Activated CD8-positive, alpha-beta memory T cell treated with anti-CD3 and anti-CD28 coated beads, Interleukin-2, amount 10 ng/mL, durations not matched to agents 7 days and 5 days (primary cell): ENCODE results near the gene LMO7. TPM values are rescaled to one million over a fixed set of nuclear protein-coding genes. Genes with fewer than 3 reads are reported as not detected.

Experiments
- ATAC-seq: fragments of 150-1000 bp; cut with Tn5 transposase; one replicate; pipeline ENCODE4 v1.10.0; 2021; ENCODE audit warnings: moderate library complexity
- CTCF ChIA-PET: fragments of 350-600 bp; sonication (Branson Sonifier 250); formaldehyde crosslinking; loops from one replicate; lab custom pipeline; 2021; ENCODE audit warnings: antibody characterized with exemption; lab: Charles Lee
- DNase-seq: peaks from one replicate; pipeline ENCODE4 v3.0.0-alpha.2; 2020
- H3K27ac Mint-ChIP-seq: one replicate; pipeline ENCODE4 v1.8.0; 2021; ENCODE audit warnings: mild to moderate bottlenecking, mixed read lengths
- H3K27me3 Mint-ChIP-seq: one replicate; pipeline ENCODE4 v1.8.0; 2021; ENCODE audit warnings: mixed read lengths
- H3K36me3 Mint-ChIP-seq: one replicate; pipeline ENCODE4 v1.8.0; 2021; ENCODE audit warnings: mild to moderate bottlenecking, mixed read lengths
- H3K4me1 Mint-ChIP-seq: one replicate; pipeline ENCODE4 v1.8.0; 2021; ENCODE audit warnings: mixed read lengths
- H3K4me3 Mint-ChIP-seq: one replicate; pipeline ENCODE4 v1.8.0; 2021; ENCODE audit warnings: mild to moderate bottlenecking, moderate library complexity, mixed read lengths
- H3K9me3 Mint-ChIP-seq: one replicate; pipeline ENCODE4 v1.8.0; 2022; ENCODE audit warnings: low read depth, mixed read lengths
- total RNA-seq, 2 experiments: library from RNA; stranded (reverse); gene quantifications; one replicate each; pipeline ENCODE4 v1.2.3, GENCODE V29; 2021

LMO7 gene
- total RNA-seq, 2 experiments from 2014 or later = 4.2 to 9.3 TPM

- CTCF ChIA-PET = interaction anchor here (1.0 kb wide), 1 partner anchor 1250 kb away, joined by 3 read pairs; no protein-coding TSS in a partner anchor
- Mint-ChIP-seq H3K4me3 (peak overlapping the region; percentile 61), H3K27me3 (peaks cover 24% of the 10 kb centered on the region), H3K4me1 (peaks cover 15% of the 10 kb centered on the region), H3K9me3 (no peaks in the 10 kb centered on the region), H3K36me3 (peaks cover 2% of the 10 kb centered on the region), H3K27ac (peak overlapping the region; percentile 32)
- ATAC-seq (no peak), DNase-seq (no peak)
These were observed 866 bp upstream of the LMO7 start for GRCh38 chr13:75635101-75635827.

GRCh38 chr13:75636436-75637180 lies 478 bp downstream of the LMO7 start:
- Mint-ChIP-seq H3K4me3 (peak overlapping the region; percentile 74), H3K27me3 (peaks cover 26% of the 10 kb centered on the region), H3K27ac (peak overlapping the region; percentile 56), H3K9me3 (no peaks in the 10 kb centered on the region), H3K4me1 (peaks cover 17% of the 10 kb centered on the region), H3K36me3 (peaks cover 2% of the 10 kb centered on the region)
- CTCF ChIA-PET = no interaction called here
- DNase-seq (peak; percentile 54), ATAC-seq (peak; percentile 69)

GRCh38 chr13:75637181-75637750 lies 1.1 kb downstream of the LMO7 start:
- peaks cover 2% of the 10 kb centered on the region for H3K36me3 Mint-ChIP-seq
- H3K27ac Mint-ChIP-seq = no peak overlapping the region
- H3K9me3 Mint-ChIP-seq = no peaks in the 10 kb centered on the region
- DNase-seq = no peak
- no peak for ATAC-seq
- peak overlapping the region; percentile 74 for H3K4me3 Mint-ChIP-seq
- H3K4me1 Mint-ChIP-seq = peaks cover 17% of the 10 kb centered on the region
- peaks cover 26% of the 10 kb centered on the region for H3K27me3 Mint-ChIP-seq
- CTCF ChIA-PET = no interaction called here

- no peak overlapping the region for H3K27ac Mint-ChIP-seq
- no peak for ATAC-seq
- peaks cover 17% of the 10 kb centered on the region for H3K4me1 Mint-ChIP-seq
- DNase-seq = no peak
- no peaks in the 10 kb centered on the region for H3K9me3 Mint-ChIP-seq
- CTCF ChIA-PET = no interaction called here
- no peak overlapping the region for H3K4me3 Mint-ChIP-seq
- peaks cover 25% of the 10 kb centered on the region for H3K27me3 Mint-ChIP-seq
- peaks cover 2% of the 10 kb centered on the region for H3K36me3 Mint-ChIP-seq
These were observed 3.3 kb downstream of the LMO7 start for GRCh38 chr13:75639454-75639853.

- Mint-ChIP-seq H3K4me1 (peaks cover 13% of the 10 kb centered on the region), H3K27ac (no peak overlapping the region), H3K4me3 (no peak overlapping the region), H3K9me3 (no peaks in the 10 kb centered on the region), H3K36me3 (peaks cover 2% of the 10 kb centered on the region), H3K27me3 (peaks cover 25% of the 10 kb centered on the region)
- DNase-seq = no peak
- CTCF ChIA-PET = no interaction called here
- ATAC-seq = no peak
These were observed 4.9 kb downstream of the LMO7 start for GRCh38 chr13:75641026-75641425.

- no peak overlapping the region for H3K27ac Mint-ChIP-seq
- peaks cover 2% of the 10 kb centered on the region for H3K36me3 Mint-ChIP-seq
These were observed 7.1 kb downstream of the LMO7 start for GRCh38 chr13:75643182-75643581.

GRCh38 chr13:75643693-75644092 lies 7.6 kb downstream of the LMO7 start:
- H3K4me3 Mint-ChIP-seq = no peak overlapping the region
- CTCF ChIA-PET = interaction anchor here (1.0 kb wide), 1 partner anchor 51 kb away, joined by 3 read pairs; no protein-coding TSS in a partner anchor
- peaks cover 9% of the 10 kb centered on the region for H3K27me3 Mint-ChIP-seq

More at GRCh38 chr13:75643182-75643581, 7.1 kb downstream of the LMO7 start:
- CTCF ChIA-PET = interaction anchor here (1.0 kb wide), 1 partner anchor 52 kb away, joined by 3 read pairs; no protein-coding TSS in a partner anchor
- ATAC-seq = no peak
- H3K4me1 Mint-ChIP-seq = peaks cover 3% of the 10 kb centered on the region
- DNase-seq = no peak
- H3K9me3 Mint-ChIP-seq = no peaks in the 10 kb centered on the region
- H3K27me3 Mint-ChIP-seq = peaks cover 13% of the 10 kb centered on the region
- no peak overlapping the region for H3K4me3 Mint-ChIP-seq

GRCh38 chr13:75645141-75645540 lies 9.0 kb downstream of the LMO7 start:
- CTCF ChIA-PET = no interaction called here
- Mint-ChIP-seq H3K4me1 (peaks cover 2% of the 10 kb centered on the region), H3K4me3 (no peak overlapping the region), H3K36me3 (peaks cover 2% of the 10 kb centered on the region), H3K27me3 (peaks cover 3% of the 10 kb centered on the region), H3K9me3 (no peaks in the 10 kb centered on the region), H3K27ac (no peak overlapping the region)
- no peak for DNase-seq
- ATAC-seq = no peak

More at GRCh38 chr13:75643693-75644092, 7.6 kb downstream of the LMO7 start:
- ATAC-seq = no peak
- Mint-ChIP-seq H3K9me3 (no peaks in the 10 kb centered on the region), H3K27ac (no peak overlapping the region), H3K36me3 (peaks cover 2% of the 10 kb centered on the region), H3K4me1 (peaks cover 2% of the 10 kb centered on the region)
- DNase-seq = no peak

- DNase-seq (no peak), ATAC-seq (no peak)
- CTCF ChIA-PET = no interaction called here
- no peaks in the 10 kb centered on the region for H3K4me1 Mint-ChIP-seq
- H3K4me3 Mint-ChIP-seq = no peak overlapping the region
- H3K27ac Mint-ChIP-seq = no peak overlapping the region
- H3K36me3 Mint-ChIP-seq = peaks cover 2% of the 10 kb centered on the region
- no peaks in the 10 kb centered on the region for H3K9me3 Mint-ChIP-seq
- H3K27me3 Mint-ChIP-seq = no peaks in the 10 kb centered on the region
These were observed 11.1 kb downstream of the LMO7 start for GRCh38 chr13:75647126-75647784.

- Mint-ChIP-seq H3K36me3 (peaks cover 2% of the 10 kb centered on the region), H3K4me3 (no peak overlapping the region), H3K27ac (no peak overlapping the region), H3K9me3 (no peaks in the 10 kb centered on the region), H3K4me1 (no peaks in the 10 kb centered on the region), H3K27me3 (no peaks in the 10 kb centered on the region)
- ATAC-seq (no peak), DNase-seq (no peak)
- CTCF ChIA-PET = no interaction called here
These were observed 12.3 kb downstream of the LMO7 start for GRCh38 chr13:75648446-75648845.

GRCh38 chr13:75651013-75651412 lies 14.9 kb downstream of the LMO7 start:
- peaks cover 2% of the 10 kb centered on the region for H3K36me3 Mint-ChIP-seq
- ATAC-seq (no peak), DNase-seq (no peak)
- H3K9me3 Mint-ChIP-seq = no peaks in the 10 kb centered on the region
- H3K27me3 Mint-ChIP-seq = no peaks in the 10 kb centered on the region
- CTCF ChIA-PET = no interaction called here
- no peak overlapping the region for H3K27ac Mint-ChIP-seq
- H3K4me1 Mint-ChIP-seq = no peaks in the 10 kb centered on the region
- H3K4me3 Mint-ChIP-seq = no peak overlapping the region

- ATAC-seq (no peak), DNase-seq (no peak)
- Mint-ChIP-seq H3K27me3 (no peaks in the 10 kb centered on the region), H3K9me3 (no peaks in the 10 kb centered on the region), H3K4me1 (no peaks in the 10 kb centered on the region), H3K4me3 (no peak overlapping the region), H3K36me3 (no peaks in the 10 kb centered on the region), H3K27ac (no peak overlapping the region)
- CTCF ChIA-PET = no interaction called here
These were observed 16.6 kb downstream of the LMO7 start for GRCh38 chr13:75652726-75653125.

GRCh38 chr13:75656425-75656989 lies 20.4 kb downstream of the LMO7 start:
- CTCF ChIA-PET = no interaction called here
- ATAC-seq (no peak), DNase-seq (no peak)
- Mint-ChIP-seq H3K36me3 (no peaks in the 10 kb centered on the region), H3K27me3 (no peaks in the 10 kb centered on the region), H3K27ac (no peak overlapping the region), H3K4me1 (no peaks in the 10 kb centered on the region), H3K9me3 (no peaks in the 10 kb centered on the region), H3K4me3 (no peak overlapping the region)
